Spleen (tissue), 7 donors: ENCODE data around the gene CENPP.

Experiments
- POLR2A ChIP-seq, 3 donors: fragments of 450-650 bp; IDR thresholded peaks; one replicate each; pipeline ENCODE4 v1.5.1; 2017; ENCODE audit warnings: antibody characterized with exemption in 3 of 3, mild to moderate bottlenecking in 1 of 3
- TF ChIP-seq, protein P1 (sequence below), 11 experiments: fragments of 200-600 bp in 7 of 11; fragments of 450-650 bp in 4 of 11; sonication (generic) in 4 of 11; IDR thresholded peaks in 8 of 11; conservative IDR thresholded peaks in 3 of 11; 1 replicate in 7 of 11; 2 replicates in 4 of 11; pipeline versions ENCODE4 v1.4.0 to v1.8.0; 2016 to 2021; ENCODE audit warnings: antibody characterized with exemption in 11 of 11, inconsistent platforms in 4 of 11, mild to moderate bottlenecking in 1 of 11
- donor health status: DM: no; HTN: no; CAD: no; lungs with moderate emphysema.
- donor health status: DM: no; HTN: no; CAD: no.
- donor health status: DM: no; HTN: no; CAD: no.

DNA sequence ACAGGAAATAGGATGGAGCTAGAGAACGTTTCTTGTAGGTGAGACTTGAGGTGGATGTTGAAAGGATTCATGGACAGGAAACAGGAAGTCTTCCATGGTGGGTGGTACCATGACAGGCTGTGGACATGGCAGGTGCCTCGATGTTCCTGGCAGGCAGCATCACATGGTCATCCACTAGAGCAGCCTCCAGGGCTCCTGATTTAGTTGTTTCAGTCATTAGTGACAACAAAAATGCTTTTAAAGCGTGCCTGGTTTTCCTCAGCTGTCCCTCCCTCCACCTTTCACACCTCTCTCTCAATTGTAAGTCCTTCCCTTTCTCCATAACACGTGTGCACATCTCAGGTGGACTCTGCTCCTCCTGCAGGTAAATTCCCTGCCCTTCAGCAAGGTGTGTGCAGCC, 181.7 kb downstream of the CENPP start:
- no peak for TF ChIP-seq POLR2A (IDR thresholded peaks at IDR 0.05)
- TF ChIP-seq, protein P1, sequence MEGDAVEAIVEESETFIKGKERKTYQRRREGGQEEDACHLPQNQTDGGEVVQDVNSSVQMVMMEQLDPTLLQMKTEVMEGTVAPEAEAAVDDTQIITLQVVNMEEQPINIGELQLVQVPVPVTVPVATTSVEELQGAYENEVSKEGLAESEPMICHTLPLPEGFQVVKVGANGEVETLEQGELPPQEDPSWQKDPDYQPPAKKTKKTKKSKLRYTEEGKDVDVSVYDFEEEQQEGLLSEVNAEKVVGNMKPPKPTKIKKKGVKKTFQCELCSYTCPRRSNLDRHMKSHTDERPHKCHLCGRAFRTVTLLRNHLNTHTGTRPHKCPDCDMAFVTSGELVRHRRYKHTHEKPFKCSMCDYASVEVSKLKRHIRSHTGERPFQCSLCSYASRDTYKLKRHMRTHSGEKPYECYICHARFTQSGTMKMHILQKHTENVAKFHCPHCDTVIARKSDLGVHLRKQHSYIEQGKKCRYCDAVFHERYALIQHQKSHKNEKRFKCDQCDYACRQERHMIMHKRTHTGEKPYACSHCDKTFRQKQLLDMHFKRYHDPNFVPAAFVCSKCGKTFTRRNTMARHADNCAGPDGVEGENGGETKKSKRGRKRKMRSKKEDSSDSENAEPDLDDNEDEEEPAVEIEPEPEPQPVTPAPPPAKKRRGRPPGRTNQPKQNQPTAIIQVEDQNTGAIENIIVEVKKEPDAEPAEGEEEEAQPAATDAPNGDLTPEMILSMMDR (IDR thresholded peaks at IDR 0.05 in 8 of 11, conservative IDR thresholded peaks at IDR 0.05 in 3 of 11), result no peak
